Lung (tissue), 12 donors: ENCODE measurements around the gene PPP2R5A. TPM values are rescaled to one million over a fixed set of nuclear protein-coding genes. Genes with fewer than 3 reads are reported as not detected.

ENCODE experiments used
- ATAC-seq: fragments of 200-7000 bp; cut with Tn5 transposase; one replicate; pipeline ENCODE4 v1.9.1; 2020; ENCODE audit warnings: moderate number of reproducible peaks; ENCODE audit not compliant: insufficient read depth, low FRiP score
- DNase-seq, 3 donors: peaks; one replicate each; pipeline ENCODE4 v3.0.0-alpha.2; 2013 to 2017
- H3K27ac ChIP-seq, 2 donors: one replicate each; pipeline ENCODE4 v1.5.1; 2013; ENCODE audit warnings: mild to moderate bottlenecking in 2 of 2, moderate library complexity in 2 of 2, control low read depth in 1 of 2, inconsistent platforms in 1 of 2, low read depth in 1 of 2, low read length in 1 of 2
- H3K27me3 ChIP-seq, 3 donors: one replicate each; pipeline ENCODE4 v1.5.1; 2013; ENCODE audit warnings: low read length in 2 of 3; ENCODE audit not compliant: control insufficient read depth in 3 of 3, insufficient read depth in 3 of 3
- H3K36me3 ChIP-seq, 4 donors: one replicate each; pipeline ENCODE4 v1.5.1; 2013; ENCODE audit warnings: low read length in 4 of 4, mild to moderate bottlenecking in 1 of 4, moderate library complexity in 1 of 4; ENCODE audit not compliant: control insufficient read depth in 4 of 4, insufficient read depth in 4 of 4
- H3K4me1 ChIP-seq, 5 donors: one replicate each; pipeline ENCODE4 v1.5.1; 2013; ENCODE audit warnings: low read length in 5 of 5, mild to moderate bottlenecking in 2 of 5, moderate library complexity in 1 of 5; ENCODE audit not compliant: control insufficient read depth in 5 of 5, insufficient read depth in 5 of 5
- H3K4me3 ChIP-seq: one replicate; pipeline ENCODE4 v1.5.1; 2013; ENCODE audit warnings: mild to moderate bottlenecking, control low read depth, moderate library complexity
- H3K9ac ChIP-seq, 2 donors: one replicate each; pipeline ENCODE4 v1.5.1; 2013; ENCODE audit warnings: low read length in 2 of 2, control low read depth in 1 of 2; ENCODE audit not compliant: insufficient read depth in 1 of 2
- H3K9me3 ChIP-seq, 4 donors: one replicate each; pipeline ENCODE4 v1.5.1; 2013; ENCODE audit warnings: low read length in 3 of 4, mild to moderate bottlenecking in 1 of 4, moderate library complexity in 1 of 4; ENCODE audit not compliant: control insufficient read depth in 4 of 4, insufficient read depth in 3 of 4
- WGBS, 2 donors: extraction: QIAGEN DNeasy Blood & Tissue Kit; methylation state at CpG; one replicate each; pipeline ENCODE4 v1.1.7; 2013; 5-methylcytosine and 5-hydroxymethylcytosine counted together
- polyA plus RNA-seq, 2 donors: library from polyadenylated mRNA; stranded (reverse); fragments of 200-250 nt; gene quantifications; one replicate each; pipeline ENCODE4 v1.2.1, GENCODE V29; 2013
- total RNA-seq, 2 donors: library from RNA; depleted of rRNA in 1 of 2; stranded (reverse); fragments of >200 nt in 1 of 2; gene quantifications; one replicate each; pipeline ENCODE4 v1.2.1, GENCODE V29; 2014 to 2021
- TF ChIP-seq, protein P1 (sequence below): IDR thresholded peaks from 2 replicates; pipeline ENCODE4 v1.5.1; 2012; ENCODE audit warnings: mild to moderate bottlenecking; ENCODE audit errors: control extremely low read depth, extremely low read depth
- donor health status: control.
- donor health status: control.
- donor health status: Bipolar disorder and iron deficiency.
- donor health status: healthy.
- donor health status: DM: yes; HTN: yes; CAD: no.

Gene PPP2R5A
- total and polyA plus RNA-seq, 4 donors = 31.3 to 143 (median 54.3) TPM

DNA sequence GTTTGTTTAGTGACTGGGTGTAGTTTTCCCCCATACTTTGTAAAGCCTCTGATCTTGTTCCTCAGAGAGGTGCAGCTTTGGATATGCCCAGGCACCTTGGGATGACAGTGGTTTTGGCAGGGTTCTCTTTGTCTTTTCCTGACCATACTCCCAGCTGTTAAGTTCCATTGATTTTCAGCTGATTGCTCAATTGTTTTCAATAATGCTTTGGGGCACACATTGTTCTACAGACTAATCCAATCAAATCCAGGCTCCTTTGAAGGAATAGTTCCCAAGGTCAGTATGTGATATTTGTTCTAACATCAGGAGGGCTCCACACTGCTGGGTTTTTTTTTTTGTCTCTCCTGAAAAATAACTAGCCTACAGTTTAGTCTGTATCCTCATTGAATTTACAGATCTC, 24.8 kb downstream of the PPP2R5A start:
- H3K4me1 ChIP-seq = peaks cover 0 to 17% (median 0%) of the 10 kb centered on the region in 5 donors
- peaks cover 0 to 8% (median under 1%) of the 10 kb centered on the region in 4 donors for H3K9me3 ChIP-seq
- H3K9ac ChIP-seq = no peak overlapping the region
- ATAC-seq = no peak
- TF ChIP-seq, protein P1, sequence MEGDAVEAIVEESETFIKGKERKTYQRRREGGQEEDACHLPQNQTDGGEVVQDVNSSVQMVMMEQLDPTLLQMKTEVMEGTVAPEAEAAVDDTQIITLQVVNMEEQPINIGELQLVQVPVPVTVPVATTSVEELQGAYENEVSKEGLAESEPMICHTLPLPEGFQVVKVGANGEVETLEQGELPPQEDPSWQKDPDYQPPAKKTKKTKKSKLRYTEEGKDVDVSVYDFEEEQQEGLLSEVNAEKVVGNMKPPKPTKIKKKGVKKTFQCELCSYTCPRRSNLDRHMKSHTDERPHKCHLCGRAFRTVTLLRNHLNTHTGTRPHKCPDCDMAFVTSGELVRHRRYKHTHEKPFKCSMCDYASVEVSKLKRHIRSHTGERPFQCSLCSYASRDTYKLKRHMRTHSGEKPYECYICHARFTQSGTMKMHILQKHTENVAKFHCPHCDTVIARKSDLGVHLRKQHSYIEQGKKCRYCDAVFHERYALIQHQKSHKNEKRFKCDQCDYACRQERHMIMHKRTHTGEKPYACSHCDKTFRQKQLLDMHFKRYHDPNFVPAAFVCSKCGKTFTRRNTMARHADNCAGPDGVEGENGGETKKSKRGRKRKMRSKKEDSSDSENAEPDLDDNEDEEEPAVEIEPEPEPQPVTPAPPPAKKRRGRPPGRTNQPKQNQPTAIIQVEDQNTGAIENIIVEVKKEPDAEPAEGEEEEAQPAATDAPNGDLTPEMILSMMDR = no peak
- peaks cover 1 to 5% (median 4%) of the 10 kb centered on the region in 4 donors for H3K36me3 ChIP-seq
- H3K27ac ChIP-seq = no peak overlapping the region
- H3K4me3 ChIP-seq = no peak overlapping the region
- no peak for DNase-seq
- no peaks in the 10 kb centered on the region for H3K27me3 ChIP-seq

DNA sequence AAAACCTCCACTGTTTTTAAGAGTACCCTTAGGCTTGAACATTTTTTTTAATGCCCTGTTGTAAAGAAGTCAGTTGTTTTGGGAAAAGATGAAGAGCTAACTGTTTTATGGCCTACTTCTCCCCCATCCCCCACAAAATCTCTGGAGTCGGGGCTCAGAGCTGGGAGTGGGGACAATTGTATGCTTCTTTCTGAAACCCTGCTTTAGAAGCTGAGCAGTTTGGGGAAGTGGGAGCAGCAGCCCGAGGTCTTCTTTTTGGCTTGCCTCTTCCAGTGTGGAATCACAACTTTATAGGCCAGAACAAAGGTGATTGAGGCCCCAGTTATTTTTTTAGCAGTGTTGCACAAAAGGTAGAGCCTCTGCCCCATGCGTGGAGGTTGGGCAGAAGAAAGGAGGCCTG, 25.2 kb downstream of the PPP2R5A start:
- no peaks in the 10 kb centered on the region for H3K27me3 ChIP-seq
- no peak overlapping the region for H3K9ac ChIP-seq
- no peak for DNase-seq
- H3K36me3 ChIP-seq = peaks cover 1 to 5% (median 4%) of the 10 kb centered on the region in 4 donors
- ATAC-seq = no peak
- H3K4me1 ChIP-seq = peaks cover 0 to 17% (median 0%) of the 10 kb centered on the region in 5 donors
- H3K9me3 ChIP-seq = peaks cover 0 to 8% (median under 1%) of the 10 kb centered on the region in 4 donors
- no peak overlapping the region for H3K4me3 ChIP-seq
- WGBS, 2 donors = 55 to 68% methylated on average over 3 of the region's 3 CpGs
- peak overlapping the region in 1 of 2 donors; percentile 27 for H3K27ac ChIP-seq
- TF ChIP-seq, protein P1 = no peak

DNA sequence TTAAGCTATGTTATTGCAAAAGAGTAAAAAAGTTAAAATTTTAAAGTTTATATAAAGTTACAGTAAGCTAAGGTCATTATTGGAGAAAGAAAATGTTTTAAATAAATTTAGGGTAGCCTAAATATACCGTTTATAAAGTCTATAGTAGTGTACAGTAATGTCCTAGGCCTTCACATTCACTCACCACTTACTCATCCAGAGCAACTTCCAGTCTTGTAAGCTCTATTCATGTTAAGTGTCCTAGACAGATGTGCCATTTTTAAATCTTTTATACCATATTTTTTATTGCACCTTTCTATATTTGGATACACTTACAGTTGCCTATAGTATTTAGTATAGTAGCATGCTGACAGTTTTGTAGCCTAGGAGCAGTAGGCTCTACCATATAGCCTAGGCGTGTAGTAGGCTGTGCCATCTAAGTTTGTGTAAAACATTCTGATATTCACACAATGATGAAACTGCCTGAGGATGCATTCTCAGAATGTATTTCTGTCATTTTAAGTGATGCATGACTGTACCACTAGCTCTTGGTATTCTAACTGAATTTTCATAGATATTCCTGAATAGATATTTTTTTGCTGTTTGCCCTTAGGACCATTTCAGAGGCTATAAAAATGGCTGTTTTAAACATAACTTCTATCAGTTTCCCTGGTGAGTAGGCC, 26.8 kb downstream of the PPP2R5A start:
- H3K9me3 ChIP-seq = peaks cover 0 to 8% (median 0%) of the 10 kb centered on the region in 4 donors
- H3K27ac ChIP-seq = no peak overlapping the region
- peaks cover 0 to 19% (median 0%) of the 10 kb centered on the region in 5 donors for H3K4me1 ChIP-seq
- H3K36me3 ChIP-seq = peaks cover 1 to 5% (median 4%) of the 10 kb centered on the region in 4 donors
- 85 to 90% methylated on average over 2 of the region's 2 CpGs for WGBS, 2 donors
- TF ChIP-seq, protein P1 = no peak
- no peak overlapping the region for H3K4me3 ChIP-seq
- no peak overlapping the region for H3K9ac ChIP-seq
- no peaks in the 10 kb centered on the region for H3K27me3 ChIP-seq
- no peak for ATAC-seq
- no peak for DNase-seq

DNA sequence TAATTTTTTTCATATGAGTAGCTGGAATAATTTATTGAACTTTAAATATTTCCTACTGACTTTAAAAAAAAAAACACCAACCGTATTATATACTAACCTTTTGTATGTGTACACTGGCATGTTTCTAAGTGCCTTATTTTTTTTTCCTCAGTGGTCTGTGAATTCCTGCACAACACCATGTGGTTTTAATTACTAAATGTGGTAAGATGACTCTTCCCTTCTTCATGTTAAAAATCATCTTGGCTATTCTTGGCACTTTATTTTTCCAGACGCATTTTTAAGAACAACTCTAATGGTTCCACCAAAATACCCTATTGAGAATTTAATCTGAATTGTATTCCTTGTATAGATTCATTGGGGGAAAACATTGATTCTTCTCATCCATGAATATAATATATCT, 28.4 kb downstream of the PPP2R5A start:
- Histone ChIP-seq H3K27ac (peak overlapping the region in 1 of 2 donors; percentile 40), H3K9ac (no peak overlapping the region), H3K9me3 (peaks cover 0 to 8% (median 0%) of the 10 kb centered on the region in 4 donors), H3K36me3 (peaks cover 1 to 5% (median 4%) of the 10 kb centered on the region in 4 donors), H3K4me3 (no peak overlapping the region), H3K27me3 (no peaks in the 10 kb centered on the region), H3K4me1 (peaks cover 0 to 23% (median 0%) of the 10 kb centered on the region in 5 donors)
- ATAC-seq (no peak), DNase-seq (no peak)
- WGBS, 2 donors = 77% methylated on average over 2 of the region's 2 CpGs
- TF ChIP-seq, protein P1 = no peak
